Stomach (tissue), 9 donors: ENCODE results near the gene SLC36A3. TPM values are rescaled to one million over a fixed set of nuclear protein-coding genes. Genes with fewer than 3 reads are reported as not detected.

Experiments
- DNase-seq, 2 donors: peaks; one replicate each; pipeline versions ENCODE4 v3.0.0 to v3.0.0-alpha.2; 2013 to 2019
- H3K27ac ChIP-seq, 5 donors: fragments of 200-600 bp in 4 of 5; sonication (generic) in 4 of 5; one replicate each; pipeline ENCODE4 v1.5.1; 2013 to 2019; ENCODE audit warnings: mild to moderate bottlenecking in 1 of 5, moderate library complexity in 1 of 5
- H3K27me3 ChIP-seq, 3 donors: fragments of 200-600 bp; sonication (generic); one replicate each; pipeline ENCODE4 v1.5.1; 2017 to 2019; ENCODE audit warnings: mixed run types in 1 of 3
- H3K36me3 ChIP-seq, 4 donors: fragments of 200-600 bp; sonication (generic); 1 replicate in 3 of 4; 2 replicates in 1 of 4; pipeline ENCODE4 v1.5.1; 2016 to 2019
- H3K4me1 ChIP-seq, 4 donors: fragments of 200-600 bp; sonication (generic); one replicate each; pipeline ENCODE4 v1.5.1; 2016 to 2019
- H3K4me3 ChIP-seq, 4 donors: fragments of 200-600 bp; sonication (generic) in 3 of 4; one replicate each; pipeline ENCODE4 v1.5.1; 2016 to 2019; ENCODE audit warnings: mild to moderate bottlenecking in 1 of 4
- H3K9me3 ChIP-seq, 4 donors: fragments of 200-600 bp; sonication (generic); one replicate each; pipeline ENCODE4 v1.5.1; 2016 to 2019
- EP300 ChIP-seq: sonication (generic); formaldehyde crosslinking; IDR thresholded peaks from one replicate; pipeline ENCODE4 v1.6.1; 2017; ENCODE audit warnings: antibody characterized with exemption
- POLR2A ChIP-seq, 4 donors: fragments of 450-650 bp; IDR thresholded peaks; one replicate each; pipeline ENCODE4 v1.6.1; 2016; ENCODE audit warnings: antibody characterized with exemption in 4 of 4, control low read depth in 2 of 4, mild to moderate bottlenecking in 1 of 4, moderate library complexity in 1 of 4
- POLR2AphosphoS5 ChIP-seq, 3 donors: sonication (generic); formaldehyde crosslinking; IDR thresholded peaks; one replicate each; pipeline ENCODE4 v1.6.1; 2016; ENCODE audit warnings: antibody characterized with exemption in 3 of 3
- WGBS, 5 donors: extraction: QIAGEN DNeasy Blood & Tissue Kit in 3 of 5; methylation state at CpG; one replicate each; pipeline versions ENCODE4 v1.1.5 to v1.1.7; 2013 to 2018; 5-methylcytosine and 5-hydroxymethylcytosine counted together
- intact Hi-C: fragments of 100-400 bp; cut with DNase I; formaldehyde crosslinking; loops from one replicate; pipeline ENCODE4 v1.15.1; 2023; ENCODE audit warnings: low total_unique reads
- polyA plus RNA-seq, 3 donors: library from polyadenylated mRNA; stranded (reverse); fragments of 200-250 nt; gene quantifications; one replicate each; pipeline ENCODE4 v1.2.3, GENCODE V29; 2013
- total RNA-seq, 5 donors: library from RNA; depleted of rRNA; stranded (reverse); fragments of >200 nt; gene quantifications; one replicate each; pipeline versions ENCODE4 v1.1.0 to v1.2.3, GENCODE V29; 2014 to 2016
- TF ChIP-seq, protein P1 (sequence below), 7 experiments: fragments of 450-650 bp in 4 of 7; fragments of 200-600 bp in 3 of 7; sonication (generic) in 3 of 7; IDR thresholded peaks; one replicate each; pipeline ENCODE4 v1.5.1; 2016 to 2019; ENCODE audit warnings: antibody characterized with exemption in 7 of 7, control low read depth in 2 of 7, mild to moderate bottlenecking in 1 of 7
- donor health status: healthy with polysubstance abuse.
- donor health status: Bipolar disorder and iron deficiency.
- donor health status: healthy.

The SLC36A3 gene
- total and polyA plus RNA-seq, 8 donors: not detected

DNA sequence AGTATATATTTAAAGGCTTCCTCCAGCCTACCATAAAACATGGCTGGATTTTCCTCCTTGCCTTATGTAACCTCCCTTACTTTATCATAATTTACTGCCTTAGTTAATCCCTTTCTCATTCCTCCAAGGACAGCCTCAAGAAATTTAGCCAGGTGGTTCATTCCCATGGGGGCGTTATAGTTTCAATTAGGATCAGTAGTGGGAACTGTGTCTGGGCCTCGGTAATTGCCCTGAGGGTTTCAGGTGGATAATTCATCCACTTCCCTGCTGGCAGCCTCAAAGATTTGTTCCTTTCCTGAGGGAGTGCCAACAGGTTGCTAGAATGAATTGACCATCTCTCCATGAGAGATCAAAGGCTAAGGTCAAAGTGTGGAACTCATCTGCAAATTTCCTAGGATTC lies 54.9 kb downstream of the SLC36A3 start:
- Histone ChIP-seq H3K36me3 (no peaks in the 10 kb centered on the region), H3K9me3 (no peaks in the 10 kb centered on the region), H3K4me1 (peaks cover 3 to 14% (median 5%) of the 10 kb centered on the region in 4 donors), H3K27ac (no peak overlapping the region), H3K27me3 (no peaks in the 10 kb centered on the region), H3K4me3 (no peak overlapping the region)
- intact Hi-C loops: loop anchor here (10.0 kb wide), 2 partner anchors 84 to 194 kb away; no protein-coding TSS in a partner anchor
- TF ChIP-seq POLR2AphosphoS5 (IDR thresholded peaks at IDR 0.05) (no peak), POLR2A (IDR thresholded peaks at IDR 0.05) (no peak), EP300 (no peak)
- TF ChIP-seq, protein P1, sequence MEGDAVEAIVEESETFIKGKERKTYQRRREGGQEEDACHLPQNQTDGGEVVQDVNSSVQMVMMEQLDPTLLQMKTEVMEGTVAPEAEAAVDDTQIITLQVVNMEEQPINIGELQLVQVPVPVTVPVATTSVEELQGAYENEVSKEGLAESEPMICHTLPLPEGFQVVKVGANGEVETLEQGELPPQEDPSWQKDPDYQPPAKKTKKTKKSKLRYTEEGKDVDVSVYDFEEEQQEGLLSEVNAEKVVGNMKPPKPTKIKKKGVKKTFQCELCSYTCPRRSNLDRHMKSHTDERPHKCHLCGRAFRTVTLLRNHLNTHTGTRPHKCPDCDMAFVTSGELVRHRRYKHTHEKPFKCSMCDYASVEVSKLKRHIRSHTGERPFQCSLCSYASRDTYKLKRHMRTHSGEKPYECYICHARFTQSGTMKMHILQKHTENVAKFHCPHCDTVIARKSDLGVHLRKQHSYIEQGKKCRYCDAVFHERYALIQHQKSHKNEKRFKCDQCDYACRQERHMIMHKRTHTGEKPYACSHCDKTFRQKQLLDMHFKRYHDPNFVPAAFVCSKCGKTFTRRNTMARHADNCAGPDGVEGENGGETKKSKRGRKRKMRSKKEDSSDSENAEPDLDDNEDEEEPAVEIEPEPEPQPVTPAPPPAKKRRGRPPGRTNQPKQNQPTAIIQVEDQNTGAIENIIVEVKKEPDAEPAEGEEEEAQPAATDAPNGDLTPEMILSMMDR (IDR thresholded peaks at IDR 0.05): no peak
- no peak for DNase-seq
- 66 to 89% (median 80%) methylated on average over 2 of the region's 2 CpGs for WGBS, 5 donors

DNA sequence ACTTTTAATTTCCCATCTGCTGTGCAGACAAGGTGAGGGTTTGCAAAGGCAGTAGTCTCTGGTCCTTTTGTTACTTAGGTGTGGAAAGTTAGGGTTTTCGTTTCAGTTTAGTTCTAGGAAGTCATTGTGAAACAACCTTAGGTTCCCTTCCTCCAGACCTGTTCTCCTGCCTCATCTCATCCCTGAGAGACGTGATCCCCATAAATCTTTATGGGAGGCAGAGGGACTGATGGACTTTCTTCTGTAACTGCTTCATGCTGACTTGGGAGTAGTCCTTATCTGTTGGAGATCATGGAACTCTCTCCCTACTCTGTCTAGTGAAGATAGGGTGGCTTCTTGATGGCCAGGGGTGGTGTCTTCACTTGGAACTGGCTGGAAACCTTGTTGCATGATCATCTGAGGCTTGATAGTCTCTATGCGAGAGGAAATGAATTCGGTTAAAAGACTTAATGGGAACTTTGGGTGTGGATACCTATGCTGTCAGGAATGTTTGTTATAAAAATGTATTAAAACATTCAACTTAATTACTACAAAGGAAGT lies 57.8 kb downstream of the SLC36A3 start:
- Histone ChIP-seq H3K27me3 (no peaks in the 10 kb centered on the region), H3K4me3 (no peak overlapping the region), H3K9me3 (no peaks in the 10 kb centered on the region), H3K27ac (no peak overlapping the region), H3K4me1 (no peaks in the 10 kb centered on the region), H3K36me3 (no peaks in the 10 kb centered on the region)
- TF ChIP-seq POLR2AphosphoS5 (IDR thresholded peaks at IDR 0.05) (no peak), EP300 (no peak), POLR2A (IDR thresholded peaks at IDR 0.05) (no peak)
- TF ChIP-seq, protein P1 (IDR thresholded peaks at IDR 0.05): no peak
- intact Hi-C loops: loop anchor here (10.0 kb wide), 2 partner anchors 81 to 191 kb away; no protein-coding TSS in a partner anchor
- no peak for DNase-seq
- WGBS, 5 donors: 76 to 88% (median 83%) methylated on average over 4 of the region's 4 CpGs

DNA sequence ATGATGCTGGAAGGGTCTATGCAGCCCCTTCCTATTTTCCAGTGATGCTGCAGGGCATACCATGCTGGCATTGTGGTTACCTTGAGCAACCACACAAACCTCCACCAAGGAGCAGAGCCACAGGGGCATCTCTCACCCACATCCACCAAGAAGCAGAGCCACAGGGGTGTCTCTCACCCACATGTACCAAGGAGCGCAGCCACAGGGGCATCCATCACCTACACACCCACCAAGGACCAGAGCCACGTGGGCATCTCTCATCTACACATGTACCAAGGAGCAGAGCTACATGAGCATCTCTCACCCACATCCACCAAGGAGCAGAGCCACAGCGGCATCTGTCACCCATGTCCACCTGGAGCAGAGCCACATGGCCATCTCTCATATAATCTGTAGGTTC lies 59.4 kb downstream of the SLC36A3 start:
- no peak overlapping the region for H3K27ac ChIP-seq
- intact Hi-C loops: loop anchor here (10.0 kb wide), 2 partner anchors 79 to 189 kb away; no protein-coding TSS in a partner anchor
- no peak for DNase-seq
- whole genome bisulfite sequencing, 5 donors: 67 to 93% (median 83%) methylated on average over 3 of the region's 3 CpGs
- no peak for TF ChIP-seq POLR2A (IDR thresholded peaks at IDR 0.05)
- TF ChIP-seq, protein P1 (IDR thresholded peaks at IDR 0.05): no peak
- TF ChIP-seq EP300: no peak
- no peak for TF ChIP-seq POLR2AphosphoS5 (IDR thresholded peaks at IDR 0.05)
- H3K4me3 ChIP-seq: no peak overlapping the region
- no peaks in the 10 kb centered on the region for H3K27me3 ChIP-seq
- no peaks in the 10 kb centered on the region for H3K9me3 ChIP-seq
- H3K36me3 ChIP-seq: no peaks in the 10 kb centered on the region
- H3K4me1 ChIP-seq: peaks cover 0 to under 1% (median 0%) of the 10 kb centered on the region in 4 donors

DNA sequence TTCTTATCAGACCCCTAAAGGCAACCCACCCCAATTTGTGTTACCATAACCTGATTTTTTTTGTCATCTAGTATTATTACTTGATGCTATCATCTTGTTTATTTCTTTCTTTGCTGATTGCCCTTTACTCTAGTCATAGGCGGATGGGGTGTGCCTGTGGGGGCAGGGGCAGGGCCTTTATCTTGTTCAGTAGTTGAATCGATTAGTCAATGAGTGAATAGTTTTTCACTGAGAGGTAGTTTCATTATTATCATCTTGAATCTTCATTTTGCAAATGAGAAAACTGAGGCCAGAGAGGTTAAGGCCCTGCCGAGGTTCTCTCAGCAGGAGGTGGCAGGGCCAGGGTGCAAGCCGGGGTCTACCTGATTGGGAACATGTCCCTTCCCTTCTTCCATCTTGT lies 60.0 kb downstream of the SLC36A3 start:
- H3K4me3 ChIP-seq: no peak overlapping the region
- no peaks in the 10 kb centered on the region for H3K36me3 ChIP-seq
- peaks cover 0 to 4% (median 3%) of the 10 kb centered on the region in 4 donors for H3K4me1 ChIP-seq
- intact Hi-C loops: loop anchor here (10.0 kb wide), 2 partner anchors 79 to 189 kb away; no protein-coding TSS in a partner anchor
- H3K9me3 ChIP-seq: no peaks in the 10 kb centered on the region
- WGBS, 5 donors: 79 to 88% (median 82%) methylated on average over 4 of the region's 4 CpGs
- TF ChIP-seq EP300 (no peak), POLR2A (IDR thresholded peaks at IDR 0.05) (no peak), POLR2AphosphoS5 (IDR thresholded peaks at IDR 0.05) (no peak)
- TF ChIP-seq, protein P1 (IDR thresholded peaks at IDR 0.05): no peak
- no peak for DNase-seq
- H3K27me3 ChIP-seq: no peaks in the 10 kb centered on the region
- no peak overlapping the region for H3K27ac ChIP-seq
